OCI-LY7 (cell line): ENCODE data around the gene RPS6KA2. TPM values are rescaled to one million over a fixed set of nuclear protein-coding genes. Genes with fewer than 3 reads are reported as not detected.

Source experiments
- BruUV-seq: library from RNA; stranded (reverse); fragments of 400-500 nt; replicated peaks from 2 replicates; lab custom pipeline; 2021; lab: Mats Ljungman, UMichigan
- CTCF ChIA-PET: fragments of 300-600 bp; sonication (Branson Sonifier 250); formaldehyde crosslinking; loops from one replicate; lab custom pipeline; 2022; ENCODE audit warnings: antibody characterized with exemption; ENCODE audit not compliant: unreplicated experiment; lab: Charles Lee
- POLR2A ChIA-PET: fragments of 300-600 bp; sonication (Branson Sonifier 250); formaldehyde crosslinking; loops from one replicate; lab custom pipeline; 2022; ENCODE audit warnings: antibody characterized with exemption; lab: Charles Lee
- DNase-seq: peaks from one replicate; pipeline ENCODE4 v3.0.0-alpha.2; 2015; ENCODE audit warnings: low spot score
- H2AFZ ChIP-seq: fragments of 200-600 bp; sonication (generic), shearing (Covaris generic); 2 replicates; pipeline ENCODE4 v1.6.1; 2014; ENCODE audit warnings: mild to moderate bottlenecking, antibody characterized with exemption, low read length, moderate library complexity
- H3K27ac ChIP-seq: fragments of 200-600 bp; sonication (generic); 2 replicates; pipeline ENCODE4 v1.5.1; 2014; ENCODE audit warnings: mixed run types, low read depth, mild to moderate bottlenecking, moderate library complexity, low read length, inconsistent platforms; ENCODE audit not compliant: poor library complexity, severe bottlenecking
- H3K36me3 ChIP-seq: fragments of 200-600 bp; sonication (generic); 2 replicates; pipeline ENCODE4 v1.6.1; 2014; ENCODE audit warnings: mild to moderate bottlenecking, antibody characterized with exemption, low read length, moderate library complexity, mixed read lengths; ENCODE audit not compliant: insufficient read depth
- H3K4me1 ChIP-seq: fragments of 200-600 bp; sonication (generic); 2 replicates; pipeline ENCODE4 v1.5.1; 2014; ENCODE audit warnings: mild to moderate bottlenecking, low read length; ENCODE audit not compliant: insufficient read depth, poor library complexity, severe bottlenecking
- H3K4me2 ChIP-seq: fragments of 200-600 bp; sonication (generic); 2 replicates; pipeline ENCODE4 v1.6.1; 2014; ENCODE audit warnings: mild to moderate bottlenecking, low read length
- H3K4me3 ChIP-seq: fragments of 200-600 bp; sonication (generic); 2 replicates; pipeline ENCODE4 v1.5.1; 2014; ENCODE audit warnings: mild to moderate bottlenecking, low read depth, low read length; ENCODE audit not compliant: poor library complexity, severe bottlenecking
- H3K79me2 ChIP-seq: fragments of 200-600 bp; sonication (generic); 2 replicates; pipeline ENCODE4 v1.6.1; 2016; ENCODE audit warnings: low read depth, mild to moderate bottlenecking, low read length, moderate library complexity, mixed read lengths; ENCODE audit not compliant: insufficient read depth
- H3K9me2 ChIP-seq: fragments of 200-600 bp; sonication (generic); 2 replicates; pipeline ENCODE4 v1.6.1; 2016; ENCODE audit warnings: mild to moderate bottlenecking, low read length, mixed read lengths; ENCODE audit not compliant: insufficient read depth
- H3K9me3 ChIP-seq: fragments of 200-600 bp; sonication (generic); 2 replicates; pipeline ENCODE4 v1.6.1; 2014; ENCODE audit warnings: mild to moderate bottlenecking, mixed run types, low read length, mixed read lengths
- H4K20me1 ChIP-seq: fragments of 200-600 bp; sonication (generic); 2 replicates; pipeline ENCODE4 v1.6.1; 2014; ENCODE audit warnings: mild to moderate bottlenecking, antibody characterized with exemption, low read length, moderate library complexity, mixed read lengths; ENCODE audit not compliant: insufficient read depth
- EZH2phosphoT487 ChIP-seq: fragments of 200-600 bp; sonication (generic); IDR thresholded peaks from 2 replicates; pipeline ENCODE4 v1.6.1; 2018; ENCODE audit warnings: low read depth, borderline replicate concordance, mild to moderate bottlenecking, mixed run types, antibody characterized with exemption, low read length, moderate library complexity, mixed read lengths
- intact Hi-C: fragments of 100-400 bp; cut with micrococcal nuclease; formaldehyde crosslinking; loops from one replicate; pipeline ENCODE4 v1.10.0; 2022; ENCODE audit not compliant: unreplicated experiment
- total RNA-seq, 2 experiments: library from RNA; depleted of rRNA in 1 of 2; stranded (reverse); fragments of >200 nt in 1 of 2; shearing (Covaris generic) in 1 of 2; gene quantifications; 2 replicates each; pipeline ENCODE4 v1.2.3, GENCODE V29; 2014 to 2022
- TF ChIP-seq, protein P1 (sequence below): fragments of 200-600 bp; sonication (generic); conservative IDR thresholded peaks from 2 replicates; pipeline ENCODE4 v1.5.1; 2014; ENCODE audit warnings: mild to moderate bottlenecking, antibody characterized with exemption, low read length, moderate library complexity, mixed read lengths

Gene RPS6KA2
- total RNA-seq, 2 experiments from 2014 or later = 0.69 to 1.9 TPM

DNA sequence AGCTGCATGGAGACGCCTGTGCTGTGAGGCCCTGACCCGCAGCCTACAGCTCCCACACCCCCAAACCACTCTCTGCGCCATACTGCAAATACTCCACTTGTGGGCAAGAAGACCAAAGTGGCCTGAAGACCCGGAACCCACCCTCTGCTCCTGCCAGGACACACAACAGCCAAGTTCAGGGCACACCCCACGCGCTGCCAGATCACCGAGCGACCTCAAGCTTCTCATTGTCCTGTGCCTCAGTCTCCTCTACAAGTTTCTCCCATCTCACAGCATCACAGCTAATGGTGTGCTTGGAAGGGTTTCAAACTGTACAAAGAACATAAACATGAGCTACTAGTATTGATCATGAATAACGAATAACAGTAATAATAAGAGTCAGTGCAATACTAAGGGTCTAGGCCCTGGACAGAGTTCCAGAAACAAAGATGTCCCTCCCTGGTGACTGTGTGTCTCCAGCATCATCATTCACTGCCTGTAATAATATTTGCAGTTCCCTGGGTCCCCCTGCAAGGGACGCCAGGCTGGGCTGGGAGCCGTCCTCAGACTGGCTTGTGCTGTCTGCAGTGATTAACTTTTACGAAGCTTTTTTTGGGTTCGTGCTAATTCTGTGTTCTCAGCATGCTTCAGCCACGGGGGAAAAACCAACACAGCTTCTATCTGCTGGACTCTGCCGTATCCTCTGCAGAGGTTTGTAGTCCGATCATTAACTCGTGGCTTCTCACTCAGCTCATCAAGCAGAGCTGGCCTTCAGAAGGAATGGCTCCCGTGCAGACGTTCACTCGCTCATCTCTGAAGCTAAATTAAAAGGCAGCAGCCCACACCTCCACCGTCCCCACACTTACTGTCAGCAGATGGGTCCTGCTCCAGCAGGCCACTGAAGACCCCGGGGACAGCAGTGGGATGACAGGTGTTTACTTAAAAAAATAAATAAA, 162.7 kb downstream of the RPS6KA2 start:
- no TSS peak for BruUV-seq
- H3K4me3 ChIP-seq = no peak overlapping the region
- no peaks in the 10 kb centered on the region for H4K20me1 ChIP-seq
- ChIA-PET CTCF (no interaction called here), POLR2A (interaction anchor here (0.5 to 1.4 kb wide), 4 partner anchors 9 to 122 kb away, joined by 3 to 4 read pairs (median 3); no protein-coding TSS in a partner anchor)
- peaks cover 33% of the 10 kb centered on the region for H3K4me1 ChIP-seq
- no peaks in the 10 kb centered on the region for H3K9me3 ChIP-seq
- intact Hi-C loops = loop anchor here (5.0 kb wide), 1 partner anchor 123 kb away; the partner anchor contains the start of gene RAMACL
- H3K36me3 ChIP-seq = no peaks in the 10 kb centered on the region
- no peak for DNase-seq
- H2AFZ ChIP-seq = no peak overlapping the region
- TF ChIP-seq EZH2phosphoT487 = no peak
- TF ChIP-seq, protein P1, sequence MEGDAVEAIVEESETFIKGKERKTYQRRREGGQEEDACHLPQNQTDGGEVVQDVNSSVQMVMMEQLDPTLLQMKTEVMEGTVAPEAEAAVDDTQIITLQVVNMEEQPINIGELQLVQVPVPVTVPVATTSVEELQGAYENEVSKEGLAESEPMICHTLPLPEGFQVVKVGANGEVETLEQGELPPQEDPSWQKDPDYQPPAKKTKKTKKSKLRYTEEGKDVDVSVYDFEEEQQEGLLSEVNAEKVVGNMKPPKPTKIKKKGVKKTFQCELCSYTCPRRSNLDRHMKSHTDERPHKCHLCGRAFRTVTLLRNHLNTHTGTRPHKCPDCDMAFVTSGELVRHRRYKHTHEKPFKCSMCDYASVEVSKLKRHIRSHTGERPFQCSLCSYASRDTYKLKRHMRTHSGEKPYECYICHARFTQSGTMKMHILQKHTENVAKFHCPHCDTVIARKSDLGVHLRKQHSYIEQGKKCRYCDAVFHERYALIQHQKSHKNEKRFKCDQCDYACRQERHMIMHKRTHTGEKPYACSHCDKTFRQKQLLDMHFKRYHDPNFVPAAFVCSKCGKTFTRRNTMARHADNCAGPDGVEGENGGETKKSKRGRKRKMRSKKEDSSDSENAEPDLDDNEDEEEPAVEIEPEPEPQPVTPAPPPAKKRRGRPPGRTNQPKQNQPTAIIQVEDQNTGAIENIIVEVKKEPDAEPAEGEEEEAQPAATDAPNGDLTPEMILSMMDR = no peak
- H3K9me2 ChIP-seq = no peaks in the 10 kb centered on the region
- no peak overlapping the region for H3K27ac ChIP-seq
- H3K79me2 ChIP-seq = no peaks in the 10 kb centered on the region
- peak overlapping the region; percentile 21; the same call in 1 of the 2 replicates for H3K4me2 ChIP-seq

DNA sequence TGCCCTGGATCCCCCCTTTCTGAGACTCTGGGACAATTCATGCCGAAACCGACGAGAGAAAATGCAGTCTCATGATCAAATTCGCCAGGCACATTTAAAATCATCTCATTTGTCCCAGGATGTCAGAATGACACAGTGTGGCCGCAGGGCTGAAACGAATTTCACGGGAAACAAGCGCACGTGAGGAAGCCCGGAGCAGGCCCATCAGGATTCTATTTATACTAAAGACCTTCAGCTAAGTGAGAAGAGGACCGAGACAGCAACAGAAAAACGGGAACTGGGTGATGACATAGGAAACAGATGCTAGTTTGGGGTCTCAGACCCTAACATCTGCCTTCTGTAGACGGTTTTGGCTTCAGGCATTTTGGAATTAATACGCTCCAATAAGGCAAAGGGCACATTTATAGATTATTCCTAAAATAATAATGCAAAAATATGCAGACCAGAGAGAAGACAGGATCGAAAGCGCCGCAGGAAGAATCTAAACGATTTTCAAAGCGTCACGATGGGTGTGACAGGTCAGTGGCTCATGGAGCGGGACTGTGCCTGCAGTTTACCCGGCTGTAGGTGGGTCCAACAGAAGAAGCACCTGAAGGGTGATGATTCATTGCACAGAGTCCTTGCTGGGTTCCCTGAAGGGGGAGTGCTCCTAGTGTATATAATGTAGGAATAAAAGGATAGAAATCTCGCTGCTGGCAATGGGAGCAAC, 163.5 kb downstream of the RPS6KA2 start:
- Histone ChIP-seq H3K27ac (no peak overlapping the region), H3K36me3 (no peaks in the 10 kb centered on the region), H2AFZ (no peak overlapping the region), H3K4me2 (peak overlapping the region; percentile 21; the same call in 1 of the 2 replicates), H3K9me3 (no peaks in the 10 kb centered on the region), H3K4me3 (no peak overlapping the region), H4K20me1 (no peaks in the 10 kb centered on the region), H3K9me2 (no peaks in the 10 kb centered on the region), H3K4me1 (peaks cover 33% of the 10 kb centered on the region), H3K79me2 (no peaks in the 10 kb centered on the region)
- no peak for DNase-seq
- ChIA-PET CTCF (no interaction called here), POLR2A (interaction anchor here (1.0 to 1.4 kb wide), 2 partner anchors 8 to 14 kb away, joined by 3 to 4 read pairs; no protein-coding TSS in a partner anchor)
- intact Hi-C loops = loop anchor here (5.0 kb wide), 1 partner anchor 124 kb away; the partner anchor contains the start of gene RAMACL
- no TSS peak for BruUV-seq
- TF ChIP-seq, protein P1 = no peak
- TF ChIP-seq EZH2phosphoT487 = no peak
